Coronary artery (tissue), 2 donors: ENCODE measurements around the gene ACSM4.
"Not testable (repeated sequence)": the region's sequence is repeated elsewhere in the genome, so short reads cannot be mapped to it uniquely, and the experiment has no call there.

Source experiments
- DNase-seq: peaks from one replicate; pipeline ENCODE4 v3.0.0-alpha.2; 2017; ENCODE audit warnings: low spot score
- H3K27ac ChIP-seq, 2 donors: fragments of 200-600 bp; sonication (generic); one replicate each; pipeline ENCODE4 v1.5.1; 2016 to 2019
- H3K4me3 ChIP-seq: fragments of 200-600 bp; sonication (generic); 2 replicates; pipeline ENCODE4 v1.5.1; 2016; ENCODE audit warnings: mild to moderate bottlenecking, moderate library complexity
- CTCF ChIP-seq: fragments of 200-600 bp; sonication (generic); IDR thresholded peaks from one replicate; pipeline ENCODE4 v1.5.1; 2019; ENCODE audit warnings: antibody characterized with exemption

ACSM4 gene

GRCh38 chr12:7303772-7304171 lies at the start of gene ACSM4:
Gene ACSM4 (plus strand): TSS chr12:7304072. CDS start chr12:7304332, 260 bp downstream.
- no peak within 1 kb of the TSS for H3K27ac ChIP-seq
- DNase-seq, result no peak
- no peak for TF ChIP-seq CTCF
- no peak within 1 kb of the TSS for H3K4me3 ChIP-seq

- no peak overlapping the region for H3K27ac ChIP-seq
- H3K4me3 ChIP-seq, result no peak overlapping the region
- DNase-seq, result no peak
- no peak for TF ChIP-seq CTCF
Measured at GRCh38 chr12:7259060-7259459, 44.8 kb upstream of the ACSM4 start.

- Histone ChIP-seq H3K4me3 (no peak overlapping the region), H3K27ac (no peak overlapping the region)
- DNase-seq, result no peak
- no peak for TF ChIP-seq CTCF
Measured at GRCh38 chr12:7264538-7264937, 39.3 kb upstream of the ACSM4 start.

GRCh38 chr12:7265251-7265650 lies 38.6 kb upstream of the ACSM4 start:
- H3K4me3 ChIP-seq, result no peak overlapping the region
- no peak for DNase-seq
- no peak for TF ChIP-seq CTCF
- no peak overlapping the region for H3K27ac ChIP-seq

GRCh38 chr12:7269273-7269672 lies 34.6 kb upstream of the ACSM4 start:
- no peak for DNase-seq
- Histone ChIP-seq H3K27ac (no peak overlapping the region), H3K4me3 (no peak overlapping the region)
- no peak for TF ChIP-seq CTCF

- Histone ChIP-seq H3K4me3 (no peak overlapping the region), H3K27ac (no peak overlapping the region)
- no peak for DNase-seq
- TF ChIP-seq CTCF, result no peak
Measured at GRCh38 chr12:7271893-7272514, 31.9 kb upstream of the ACSM4 start.

- not testable (repeated sequence) for H3K27ac ChIP-seq, DNase-seq, H3K4me3 ChIP-seq
Measured at GRCh38 chr12:7275482-7275881, 28.4 kb upstream of the ACSM4 start.
